GM12878 (cell line): ENCODE measurements around the gene DAD1.

ENCODE experiments used
- CTCF ChIP-seq, 3 experiments: IDR thresholded peaks in 2 of 3; conservative IDR thresholded peaks in 1 of 3; 2 replicates each; pipeline ENCODE4 v1.5.1; 2011; ENCODE audit warnings: low read depth in 3 of 3, low read length in 3 of 3, mild to moderate bottlenecking in 3 of 3, control low read depth in 2 of 3, moderate library complexity in 2 of 3, inconsistent platforms in 1 of 3, mixed read lengths in 1 of 3; ENCODE audit not compliant: control insufficient read depth in 2 of 3, insufficient read depth in 1 of 3; ENCODE audit errors: extremely low read depth in 1 of 3
- EP300 ChIP-seq, 2 experiments: fragments of 150-350 bp in 1 of 2; IDR thresholded peaks; 2 replicates each; pipeline ENCODE4 v1.6.1; 2011 to 2012; ENCODE audit warnings: low read depth in 2 of 2, low read length in 2 of 2, borderline replicate concordance in 1 of 2, improper control_type of control experiment in 1 of 2, inconsistent platforms in 1 of 2; ENCODE audit not compliant: control insufficient read depth in 1 of 2
- HDAC2 ChIP-seq: fragments of 200-600 bp; sonication (generic); IDR thresholded peaks from 2 replicates; pipeline ENCODE4 v1.6.1; 2017

DNA sequence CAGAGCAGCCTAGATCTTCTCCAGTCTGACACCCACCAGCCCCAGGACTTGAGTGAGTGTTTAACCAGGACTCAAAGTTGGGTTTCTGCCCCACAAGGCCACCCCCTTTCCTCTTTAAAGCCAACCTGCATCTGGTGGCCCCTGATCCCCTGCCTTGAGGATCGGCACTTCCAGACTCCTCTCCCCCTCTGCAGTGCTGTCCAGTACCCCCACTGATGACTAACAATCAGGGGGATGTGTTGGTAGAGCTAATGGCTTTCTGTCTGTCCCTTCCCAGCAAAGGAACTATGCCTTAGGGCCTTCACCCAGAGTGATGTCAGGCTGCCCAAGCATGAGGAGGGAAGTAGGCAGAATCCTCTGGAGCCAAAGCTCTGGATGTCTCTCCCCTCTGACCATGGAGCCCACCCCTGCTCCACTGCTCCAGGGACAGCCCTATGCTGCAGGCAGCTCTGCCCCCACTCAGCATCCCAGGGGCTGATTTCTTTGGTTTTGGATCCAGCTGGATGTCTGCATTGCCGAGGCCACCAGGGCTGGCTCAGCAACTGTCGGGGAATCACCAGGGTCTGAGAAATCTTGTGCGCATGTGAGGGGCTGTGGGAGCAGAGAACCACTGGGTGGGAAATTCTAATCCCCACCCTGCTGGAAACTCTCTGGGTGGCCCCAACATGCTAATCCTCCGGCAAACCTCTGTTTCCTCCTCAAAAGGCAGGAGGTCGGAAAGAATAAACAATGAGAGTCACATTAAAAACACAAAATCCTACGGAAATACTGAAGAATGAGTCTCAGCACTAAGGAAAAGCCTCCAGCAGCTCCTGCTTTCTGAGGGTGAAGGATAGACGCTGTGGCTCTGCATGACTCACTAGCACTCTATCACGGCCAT is 42.9 kb downstream of the DAD1 start:
- TF ChIP-seq CTCF (IDR thresholded peaks at IDR 0.05 in 2 of 3, conservative IDR thresholded peaks at IDR 0.05 in 1 of 3; ENCODE audit: control insufficient read depth in 2 of 3, extremely low read depth in 1 of 3, insufficient read depth in 1 of 3, low read depth in 3 of 3, low read length in 3 of 3) (no peak), EP300 (IDR thresholded peaks at IDR 0.05; ENCODE audit: borderline replicate concordance in 1 of 2, control insufficient read depth in 1 of 2, low read depth in 2 of 2, low read length in 2 of 2) (no peak), HDAC2 (no peak)
